Stimulated activated CD4-positive, alpha-beta T cell treated with anti-CD3 and anti-CD28 coated beads, Interleukin-4, amount 100 ng/mL, for 4 hours (primary cell): ENCODE measurements around the gene NYNRIN.
"Not testable (repeated sequence)": the region's sequence is repeated elsewhere in the genome, so short reads cannot be mapped to it uniquely, and the experiment has no call there.

ENCODE experiments used
- DNase-seq, 2 experiments: peaks; one replicate each; pipeline ENCODE4 v3.0.0-alpha.2; 2020

NYNRIN gene

DNA sequence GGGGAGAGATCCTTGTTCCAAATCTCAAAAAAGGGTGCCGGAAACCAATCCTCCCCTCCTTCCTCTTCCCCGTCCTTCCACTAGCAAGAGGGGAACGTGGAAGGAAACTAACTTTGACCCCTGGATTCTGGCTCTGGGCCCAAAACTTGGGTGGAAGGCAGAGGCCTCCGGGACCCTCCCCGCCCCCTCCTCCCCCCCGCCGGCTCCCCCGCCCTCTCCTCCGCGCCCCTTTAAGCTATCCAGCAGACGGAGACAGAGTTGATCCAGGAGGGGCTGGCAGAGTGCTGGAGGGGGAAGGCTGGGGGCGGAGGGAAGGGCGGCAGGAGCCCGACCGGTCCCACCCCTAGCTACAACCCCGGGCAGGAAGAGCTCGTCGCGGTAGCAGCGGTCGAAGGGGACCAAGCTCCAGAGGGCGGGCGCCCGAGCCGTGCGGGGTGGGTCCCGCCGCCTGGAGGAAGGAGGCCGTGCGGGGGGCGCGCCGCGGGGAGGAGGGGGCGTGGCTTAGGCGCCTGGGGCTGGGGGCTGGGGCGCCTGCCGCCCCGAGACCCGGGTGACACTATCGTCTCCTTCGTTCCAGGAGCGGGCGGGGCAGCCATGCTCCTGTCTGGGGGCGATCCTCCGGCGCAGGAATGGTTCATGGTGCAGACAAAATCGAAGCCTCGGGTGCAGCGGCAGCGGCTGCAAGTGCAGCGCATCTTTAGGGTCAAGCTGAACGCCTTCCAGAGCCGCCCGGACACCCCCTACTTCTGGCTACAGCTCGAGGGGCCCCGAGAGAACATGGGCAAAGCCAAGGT, at the start of gene NYNRIN:
TSS of gene NYNRIN (plus strand) at position 351 of the 794 bp plus-strand sequence. CDS start at position 595, 244 bp downstream.
- peak; percentile 3 to 19 for DNase-seq

DNA sequence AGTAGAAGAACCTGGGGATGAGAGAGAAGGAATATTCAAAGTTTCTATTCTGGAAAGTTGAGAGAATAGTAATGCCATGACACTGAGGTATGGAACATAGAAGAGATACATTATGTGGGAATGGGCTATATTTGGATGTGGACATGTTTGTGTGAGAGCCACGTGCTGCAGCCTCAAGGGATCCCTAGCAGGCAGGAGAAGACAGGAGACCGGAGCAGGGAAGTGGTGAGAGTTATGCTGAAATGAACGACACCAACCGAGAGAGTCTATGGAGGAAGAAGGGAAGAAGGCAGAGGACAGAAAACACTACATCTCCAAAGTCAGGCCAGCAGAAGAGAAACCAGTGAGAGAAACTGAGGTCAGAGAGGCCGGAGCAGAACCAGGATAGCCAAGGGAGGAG, 49.1 kb upstream of the NYNRIN start:
- no peak for DNase-seq

DNA sequence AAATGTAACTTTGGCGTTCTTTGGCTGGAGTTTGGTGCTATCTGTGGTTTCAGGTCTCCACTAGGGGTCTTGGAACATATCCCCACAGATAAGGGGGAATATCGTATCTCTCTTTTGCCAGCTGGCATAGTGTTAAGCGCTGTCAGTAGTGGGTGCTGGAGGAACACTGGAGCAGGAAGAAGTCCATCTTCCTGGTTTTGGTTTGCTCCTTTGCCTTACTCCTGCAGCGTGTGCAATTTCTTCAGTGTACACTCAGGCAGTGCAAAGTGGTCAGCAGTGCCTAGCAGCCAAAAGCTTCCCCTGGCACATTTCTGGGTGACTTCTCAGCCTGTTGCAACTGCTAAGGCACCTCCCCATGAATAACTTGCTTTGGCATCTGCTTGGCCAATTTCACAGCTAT, 47.3 kb upstream of the NYNRIN start:
- DNase-seq = no peak

DNA sequence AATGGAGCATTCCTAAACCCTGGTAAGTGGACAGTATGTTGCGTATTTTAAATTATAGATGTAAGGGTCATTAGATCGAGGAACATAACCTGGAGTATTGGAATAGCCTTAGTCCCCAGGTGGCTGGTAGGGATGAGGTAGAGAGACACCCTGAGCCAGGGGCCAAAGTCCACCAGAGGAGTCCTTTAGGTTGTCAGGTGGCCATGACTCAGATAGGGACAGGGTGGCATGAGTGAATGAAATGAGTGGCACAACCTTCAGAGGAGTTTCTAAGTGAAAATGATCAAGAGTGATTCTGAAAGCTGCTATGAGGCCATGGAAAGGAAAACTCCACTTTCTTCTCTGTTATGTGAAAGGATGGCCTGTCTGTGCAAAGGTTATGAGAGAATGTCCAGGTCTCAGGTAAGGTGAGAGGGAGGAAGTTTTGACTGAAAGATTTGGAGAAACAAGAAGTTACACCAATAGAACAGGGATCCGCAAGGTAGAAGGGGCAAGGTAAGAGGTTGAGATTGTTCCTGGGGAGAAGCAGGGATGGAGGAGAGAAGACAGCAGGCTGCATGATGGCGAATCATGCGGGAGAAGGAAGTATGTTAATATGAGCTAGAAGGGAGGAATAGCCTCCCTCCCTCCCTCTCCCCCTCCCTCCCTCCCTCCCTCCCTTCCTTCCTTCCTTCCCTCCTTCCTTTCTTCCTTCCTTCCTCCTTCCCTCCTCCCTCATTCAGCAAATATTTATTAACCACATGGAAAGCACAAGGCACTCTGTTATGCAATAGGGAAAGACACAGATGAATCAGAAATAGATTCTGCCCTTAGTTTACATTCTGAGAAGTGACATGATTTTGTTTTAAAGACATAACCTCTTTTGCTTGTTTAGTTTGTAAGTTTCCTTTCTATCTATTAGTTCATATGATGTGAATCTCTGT, 45.0 kb upstream of the NYNRIN start:
- no peak for DNase-seq

DNA sequence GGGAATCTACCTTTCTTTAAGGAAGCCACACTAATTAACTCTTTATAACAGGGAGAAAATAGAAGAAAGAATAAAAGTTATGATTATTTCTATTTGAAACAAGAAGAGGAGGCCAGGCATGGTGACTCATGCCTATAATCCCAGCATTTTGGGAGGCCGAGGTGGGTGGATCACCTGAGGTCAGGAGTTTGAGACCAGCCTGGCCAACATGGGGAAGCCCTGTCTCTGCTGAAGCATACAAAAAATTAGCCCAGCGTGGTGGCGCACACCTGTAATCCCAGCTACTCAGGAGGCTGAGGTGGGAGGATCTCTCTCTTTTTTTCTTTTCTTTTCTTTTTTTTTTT, 44.3 kb upstream of the NYNRIN start:
- not testable (repeated sequence) for DNase-seq

DNA sequence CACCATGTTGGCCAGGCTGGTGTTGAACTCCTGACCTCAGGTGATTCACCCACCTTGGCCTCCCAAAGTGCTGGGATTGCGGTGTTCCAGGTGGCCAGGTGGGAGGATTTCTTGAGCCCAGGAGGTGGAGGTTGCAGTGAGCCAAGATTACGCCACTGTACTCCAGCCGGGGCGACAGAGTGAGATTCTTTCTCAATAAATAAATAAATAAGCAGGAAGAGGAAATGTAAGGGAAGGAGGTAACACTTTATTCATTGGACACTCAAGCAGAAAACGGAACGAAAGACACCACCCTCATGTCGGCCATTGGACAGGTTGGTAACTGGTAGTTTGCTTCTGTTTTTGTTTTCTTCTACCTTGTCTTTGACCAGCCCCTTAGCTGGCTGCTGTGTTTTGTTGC, 43.8 kb upstream of the NYNRIN start:
- DNase-seq = no peak

DNA sequence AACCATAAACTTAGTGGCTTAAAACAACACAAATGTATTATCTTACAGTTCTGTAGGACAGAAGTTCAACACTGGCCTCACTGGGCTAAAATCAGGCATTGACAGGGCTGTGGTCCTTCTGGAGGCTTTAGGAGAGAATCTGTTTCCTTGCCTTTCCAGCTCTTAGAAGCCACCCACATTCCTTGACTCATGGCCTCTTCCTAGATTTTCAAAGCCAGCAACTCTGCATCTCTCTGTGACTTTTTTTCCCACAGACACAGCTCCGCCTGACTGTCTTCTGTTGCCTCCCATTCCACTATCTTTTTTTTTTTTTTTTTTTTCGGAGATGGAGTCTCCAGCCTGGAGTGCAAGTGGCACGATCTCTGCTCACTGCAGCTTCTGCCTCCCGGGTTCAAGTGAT, 42.6 kb upstream of the NYNRIN start:
- DNase-seq = no peak

DNA sequence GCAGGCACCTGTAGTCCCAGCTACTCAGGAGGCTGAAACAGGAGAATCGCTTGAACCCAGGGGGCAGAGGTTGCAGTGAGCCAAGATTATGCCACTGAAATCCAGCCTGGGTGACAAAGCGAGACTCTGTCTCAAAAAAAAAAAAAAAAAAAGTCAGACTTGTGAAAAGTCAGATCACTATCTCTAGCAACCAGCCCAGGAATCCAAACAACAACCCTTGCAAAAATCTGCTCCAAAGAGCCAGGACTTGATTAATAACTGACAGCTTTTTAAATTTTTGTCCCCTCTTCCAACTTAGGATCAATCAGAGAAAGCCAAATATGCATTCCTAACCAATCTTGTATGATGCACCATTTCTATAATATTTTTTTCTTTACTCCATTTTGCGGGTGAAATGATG, 38.5 kb upstream of the NYNRIN start:
- no peak for DNase-seq

DNA sequence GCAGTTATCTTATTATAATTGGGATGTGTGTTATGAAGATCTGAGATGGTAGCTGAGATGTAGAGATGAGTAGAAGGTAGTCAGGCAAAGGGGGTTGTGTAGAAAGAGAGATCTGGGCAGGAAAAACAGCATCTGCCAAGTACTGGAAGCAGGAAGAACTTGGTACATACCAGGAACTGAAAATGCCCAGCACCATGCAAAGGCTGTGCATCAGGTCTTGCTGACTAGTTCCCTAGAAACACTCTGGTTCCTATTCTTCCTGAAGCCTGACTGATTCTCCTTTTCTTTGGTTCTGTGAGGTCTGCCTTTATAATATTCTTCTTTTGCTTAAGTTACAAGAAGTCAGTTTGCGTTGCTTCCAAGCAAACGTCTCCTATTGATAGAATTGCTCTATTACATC, 37.5 kb upstream of the NYNRIN start:
- no peak for DNase-seq

DNA sequence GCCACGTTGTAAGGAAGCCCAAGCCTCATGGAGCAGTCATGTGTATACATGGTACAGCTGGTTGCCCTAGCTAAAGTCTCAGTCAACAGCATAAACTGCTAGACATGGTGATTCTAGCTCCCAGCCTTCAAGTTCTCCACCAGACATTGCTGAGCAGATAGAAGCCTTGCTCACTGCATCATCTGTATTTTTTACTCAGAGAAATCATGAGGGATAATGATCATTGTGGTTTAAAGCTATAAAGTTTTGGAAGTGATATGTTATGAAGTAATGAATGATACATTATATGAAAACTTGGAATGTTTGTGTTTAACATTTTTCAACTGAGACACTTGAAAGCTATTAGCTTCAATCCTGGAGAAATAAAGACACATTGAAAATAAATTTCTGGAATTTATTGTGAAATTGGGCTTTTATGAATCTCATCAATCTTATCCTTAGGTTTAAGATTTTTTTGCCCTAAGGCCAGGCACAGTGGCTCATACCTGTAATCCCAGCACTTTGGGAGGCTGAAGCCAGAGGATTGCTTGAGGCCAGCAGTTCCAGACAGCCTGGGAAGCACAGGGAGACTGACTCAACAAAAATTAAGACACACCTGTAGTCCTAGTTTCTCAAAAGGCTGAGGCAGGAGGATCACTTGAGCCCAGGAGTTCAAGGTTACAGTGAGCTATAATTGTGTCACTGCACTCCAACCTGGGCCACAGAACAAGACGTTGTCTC, 36.4 kb upstream of the NYNRIN start:
- no peak for DNase-seq

DNA sequence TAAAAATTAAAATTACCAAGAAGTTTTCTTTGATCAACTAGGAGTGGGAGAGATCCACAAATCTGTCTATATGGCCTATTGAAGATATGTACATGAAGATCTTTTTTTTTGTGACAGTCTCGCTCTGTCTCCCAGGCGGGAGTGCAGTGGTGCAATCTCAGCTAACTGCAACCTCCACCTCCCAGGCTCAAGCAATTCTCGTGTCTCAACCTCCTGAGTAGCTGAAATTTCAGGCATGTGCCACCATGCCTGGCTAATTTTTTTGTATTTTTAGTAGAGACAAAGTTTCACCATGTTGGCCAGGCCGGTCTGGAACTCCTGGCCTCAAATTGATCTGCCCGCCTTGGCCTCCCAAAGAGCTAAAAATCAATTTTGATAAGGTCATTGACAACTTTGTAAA, 35.4 kb upstream of the NYNRIN start:
- DNase-seq = no peak

DNA sequence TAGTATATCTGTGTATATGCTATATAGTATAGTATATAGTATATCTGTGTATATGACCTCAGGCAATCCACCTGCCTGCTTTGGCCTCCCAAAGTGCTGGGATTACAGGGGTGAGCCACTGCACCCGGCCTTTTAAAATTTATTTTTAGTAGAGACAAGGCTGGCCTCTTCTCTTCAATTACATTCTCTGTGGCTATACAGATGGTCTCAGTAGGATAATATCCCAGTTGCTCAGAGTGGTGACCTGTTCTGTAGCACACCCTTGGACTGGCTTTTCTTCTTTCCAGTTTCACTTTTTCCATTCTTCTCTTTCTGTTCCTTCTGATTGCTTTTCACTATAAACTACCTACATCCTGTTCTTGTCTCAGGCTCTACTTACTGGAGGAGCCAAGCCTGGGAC, 34.0 kb upstream of the NYNRIN start:
- DNase-seq = no peak

DNA sequence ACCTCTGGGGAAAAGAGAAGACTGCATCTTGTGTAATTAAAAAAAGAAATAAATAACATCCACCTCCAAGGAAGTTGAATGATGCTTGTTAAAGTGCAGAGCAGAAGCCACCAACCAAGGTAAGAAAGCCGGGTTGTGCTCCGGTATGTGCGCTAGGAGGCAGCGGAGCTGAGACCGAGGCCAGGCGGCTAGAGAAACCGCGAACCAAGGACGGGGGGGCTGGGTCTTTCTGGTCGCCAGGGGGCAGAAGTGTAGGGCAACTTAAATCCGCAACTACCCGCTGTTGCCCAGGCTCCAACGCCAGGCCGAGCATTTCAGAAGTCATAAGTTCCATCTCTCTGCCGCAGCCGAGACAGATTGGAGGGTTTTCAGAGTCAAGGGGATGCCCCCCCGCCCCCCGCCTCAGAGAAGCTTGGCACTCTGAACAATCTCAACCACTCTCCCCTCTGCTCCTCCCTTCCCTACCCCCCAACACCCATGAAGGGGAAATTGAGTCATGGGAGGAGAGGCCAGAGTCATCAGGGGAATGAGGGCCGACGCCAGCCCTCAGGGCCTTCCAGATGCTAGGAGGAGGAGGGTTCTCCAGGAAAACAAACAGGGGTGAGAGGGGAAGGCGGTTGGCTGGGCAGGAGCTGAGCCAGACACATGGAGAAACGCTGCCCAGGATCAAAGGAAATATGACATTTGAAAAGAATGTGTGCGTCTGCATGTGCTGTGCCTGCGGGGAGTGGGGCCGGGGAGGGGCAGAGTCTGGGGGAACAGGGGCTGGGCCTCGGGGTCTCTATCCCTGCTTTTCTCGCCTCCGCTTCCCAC, 33.0 kb upstream of the NYNRIN start:
- peak; percentile 55 to 60 for DNase-seq

DNA sequence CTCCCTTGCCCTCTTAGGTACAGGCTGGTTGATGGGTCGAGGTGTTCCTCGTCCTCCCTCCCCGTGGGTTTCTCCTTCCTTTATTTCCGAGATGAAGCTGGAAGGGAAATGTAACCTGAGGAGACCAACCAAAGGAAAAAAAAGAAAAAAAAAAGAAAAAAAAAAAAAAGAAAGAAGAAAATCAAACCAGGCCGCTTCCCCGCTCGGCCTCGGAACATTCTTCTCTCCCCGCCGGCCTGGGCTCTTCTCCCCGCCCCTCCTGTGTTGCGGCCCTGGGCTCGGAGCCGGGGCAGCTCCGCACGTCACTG, 32.4 kb upstream of the NYNRIN start:
- no peak for DNase-seq

DNA sequence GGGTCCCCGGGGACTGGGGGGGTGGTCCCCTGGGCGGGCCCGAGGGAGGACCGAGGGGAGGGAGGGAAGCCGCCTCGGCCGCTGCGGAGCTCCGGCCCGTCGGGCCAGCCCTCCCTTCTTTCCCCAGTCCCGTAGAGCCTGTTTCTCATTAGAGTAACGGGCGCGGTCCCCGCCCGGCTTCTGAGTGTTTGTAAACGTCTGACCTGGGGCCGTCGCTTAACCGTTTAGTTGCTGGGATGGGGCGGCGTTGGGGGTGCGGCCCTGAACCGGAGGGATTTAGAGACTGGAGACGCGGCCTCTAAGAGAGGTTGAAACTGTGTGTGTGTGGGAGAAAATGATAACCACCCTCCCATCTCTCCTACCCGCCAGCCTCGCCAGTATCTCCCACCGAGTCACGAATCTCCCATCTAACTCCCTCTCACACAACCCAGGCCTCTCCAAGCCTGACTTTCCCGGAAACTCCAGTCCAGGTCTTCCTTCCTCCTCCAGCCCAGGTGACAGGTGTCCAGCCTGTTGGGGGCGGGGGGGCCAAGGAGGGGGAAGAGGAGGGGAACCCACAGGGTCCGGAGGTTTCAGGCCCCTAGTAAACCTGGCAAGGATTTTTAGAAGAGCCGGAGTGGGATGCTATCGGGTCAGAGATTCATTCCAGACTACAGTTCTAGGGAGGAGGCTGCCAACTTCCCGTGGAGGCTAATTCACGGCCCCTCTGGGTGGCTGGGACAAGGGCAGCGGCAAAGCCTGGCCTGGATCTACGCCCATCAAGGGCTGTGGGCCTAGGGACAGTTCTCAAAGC, 31.9 kb upstream of the NYNRIN start:
- DNase-seq = peak in 1 of 2 experiments; percentile 5

DNA sequence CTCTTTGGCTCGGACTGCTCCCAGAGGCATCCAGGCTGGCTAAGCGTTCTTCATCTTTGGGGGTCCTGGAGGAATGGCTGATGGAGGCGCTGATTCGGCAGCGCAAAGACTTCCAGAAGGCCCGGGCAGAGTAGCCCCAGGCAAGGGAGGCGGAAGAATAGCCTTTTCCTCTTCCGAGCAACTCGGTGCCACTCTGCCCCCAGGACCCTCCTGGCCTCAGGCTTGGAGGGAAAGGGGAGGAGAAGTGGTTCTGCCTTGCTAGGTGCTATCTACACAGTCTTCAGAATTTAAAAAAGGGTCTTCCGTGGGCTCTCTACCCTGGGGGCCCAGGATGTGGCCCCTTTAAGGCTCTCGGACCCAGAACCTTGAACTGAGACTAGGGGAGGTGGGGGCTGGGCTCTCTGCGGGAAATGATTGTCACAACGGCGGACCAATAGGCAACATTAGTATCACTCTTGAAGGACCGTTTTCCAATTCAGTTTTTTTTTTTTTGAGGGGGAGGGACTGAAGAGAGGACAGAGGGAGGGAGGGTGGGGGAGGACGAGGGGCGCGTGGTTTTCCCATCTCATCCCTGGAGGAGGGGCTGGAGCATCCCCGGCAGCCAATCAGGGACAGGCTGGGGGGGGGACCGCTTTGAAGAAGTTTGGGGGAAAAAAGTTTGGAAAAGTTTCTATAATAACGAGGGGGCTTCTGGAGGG, 31.1 kb upstream of the NYNRIN start, which contains the start of gene NFATC4:
TSS of gene NFATC4 (plus strand) at position 671 of the 698 bp plus-strand sequence. CDS start 157 bp downstream, outside the sequence.
- DNase-seq = no peak

DNA sequence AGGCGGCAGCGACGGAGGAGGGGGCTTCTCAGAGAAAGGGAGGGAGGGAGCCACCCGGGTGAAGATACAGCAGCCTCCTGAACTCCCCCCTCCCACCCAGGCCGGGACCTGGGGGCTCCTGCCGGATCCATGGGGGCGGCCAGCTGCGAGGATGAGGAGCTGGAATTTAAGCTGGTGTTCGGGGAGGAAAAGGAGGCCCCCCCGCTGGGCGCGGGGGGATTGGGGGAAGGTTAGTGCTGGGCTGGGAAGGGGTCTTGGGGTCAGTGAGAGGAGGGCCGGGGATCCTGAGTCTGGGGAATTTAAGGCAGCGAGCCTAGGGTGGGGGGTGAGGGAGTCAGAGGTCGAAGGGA, 30.6 kb upstream of the NYNRIN start:
- DNase-seq = no peak

DNA sequence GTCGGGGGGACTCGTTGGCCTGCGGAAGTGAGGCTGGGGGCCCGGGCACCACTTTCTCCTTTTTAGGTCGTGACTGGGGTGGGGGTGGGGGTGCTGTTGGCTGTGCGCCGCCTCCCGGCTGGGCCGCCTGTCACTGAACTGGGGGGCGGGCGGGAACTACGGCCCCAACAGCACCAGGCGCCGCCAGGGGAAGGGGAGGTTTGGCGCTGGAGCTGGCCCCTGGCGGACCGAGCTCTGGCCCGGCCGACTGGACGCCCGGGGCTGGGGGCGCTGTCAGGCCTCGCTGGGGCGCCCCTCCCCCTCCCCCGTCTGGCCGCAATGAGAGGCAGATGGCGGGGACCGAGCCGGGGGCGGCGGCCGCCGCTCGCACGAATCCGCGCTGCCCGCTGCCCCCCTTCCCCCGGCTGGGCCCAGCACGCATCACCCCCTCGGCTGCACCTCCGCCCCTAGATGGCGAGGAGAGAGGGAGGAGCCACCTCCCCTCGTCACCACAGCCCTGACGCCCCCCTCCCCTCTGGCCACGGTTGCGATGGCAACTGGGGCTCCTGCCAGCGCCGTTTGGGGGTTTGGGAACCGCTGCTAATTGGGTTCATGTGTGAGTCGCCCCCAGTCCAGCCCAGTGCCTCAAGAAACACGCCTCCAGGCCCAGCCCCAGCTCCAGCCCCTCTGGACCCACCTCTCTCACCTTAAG, 30.1 kb upstream of the NYNRIN start:
- peak in 1 of 2 experiments; percentile 16 for DNase-seq

DNA sequence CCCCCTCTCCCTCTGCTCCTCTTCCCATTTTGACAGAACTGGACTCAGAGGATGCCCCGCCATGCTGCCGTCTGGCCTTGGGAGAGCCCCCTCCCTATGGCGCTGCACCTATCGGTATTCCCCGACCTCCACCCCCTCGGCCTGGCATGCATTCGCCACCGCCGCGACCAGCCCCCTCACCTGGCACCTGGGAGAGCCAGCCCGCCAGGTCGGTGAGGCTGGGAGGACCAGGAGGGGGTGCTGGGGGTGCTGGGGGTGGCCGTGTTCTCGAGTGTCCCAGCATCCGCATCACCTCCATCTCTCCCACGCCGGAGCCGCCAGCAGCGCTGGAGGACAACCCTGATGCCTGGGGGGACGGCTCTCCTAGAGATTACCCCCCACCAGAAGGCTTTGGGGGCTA, 29.3 kb upstream of the NYNRIN start:
- DNase-seq = no peak

DNA sequence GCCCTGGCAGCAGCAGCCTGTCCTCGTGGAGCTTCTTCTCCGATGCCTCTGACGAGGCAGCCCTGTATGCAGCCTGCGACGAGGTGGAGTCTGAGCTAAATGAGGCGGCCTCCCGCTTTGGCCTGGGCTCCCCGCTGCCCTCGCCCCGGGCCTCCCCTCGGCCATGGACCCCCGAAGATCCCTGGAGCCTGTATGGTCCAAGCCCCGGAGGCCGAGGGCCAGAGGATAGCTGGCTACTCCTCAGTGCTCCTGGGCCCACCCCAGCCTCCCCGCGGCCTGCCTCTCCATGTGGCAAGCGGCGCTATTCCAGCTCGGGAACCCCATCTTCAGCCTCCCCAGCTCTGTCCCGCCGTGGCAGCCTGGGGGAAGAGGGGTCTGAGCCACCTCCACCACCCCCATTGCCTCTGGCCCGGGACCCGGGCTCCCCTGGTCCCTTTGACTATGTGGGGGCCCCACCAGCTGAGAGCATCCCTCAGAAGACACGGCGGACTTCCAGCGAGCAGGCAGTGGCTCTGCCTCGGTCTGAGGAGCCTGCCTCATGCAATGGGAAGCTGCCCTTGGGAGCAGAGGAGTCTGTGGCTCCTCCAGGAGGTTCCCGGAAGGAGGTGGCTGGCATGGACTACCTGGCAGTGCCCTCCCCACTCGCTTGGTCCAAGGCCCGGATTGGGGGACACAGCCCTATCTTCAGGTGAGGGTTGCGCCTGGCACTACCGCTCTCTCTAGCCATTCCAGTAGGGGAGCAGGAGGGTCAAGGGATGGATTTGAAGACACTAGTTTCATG, 28.7 kb upstream of the NYNRIN start:
- DNase-seq = no peak
